CD4-positive, alpha-beta memory T cell (primary cell): ENCODE data around the gene SAMD1. TPM values are rescaled to one million over a fixed set of nuclear protein-coding genes. Genes with fewer than 3 reads are reported as not detected.
A peak's percentile ranks its signal among the peaks of the same experiment; 100 is the strongest.

Experiments used
- CTCF ChIA-PET: fragments of 350-600 bp; sonication (Branson Sonifier 250); formaldehyde crosslinking; loops from one replicate; lab custom pipeline; 2021; ENCODE audit warnings: inconsistent platforms; ENCODE audit not compliant: partially characterized antibody; lab: Charles Lee
- POLR2A ChIA-PET: fragments of 350-600 bp; sonication (Branson Sonifier 250); formaldehyde crosslinking; loops from one replicate; lab custom pipeline; 2021; ENCODE audit not compliant: partially characterized antibody; lab: Charles Lee
- DNase-seq, 5 donors: peaks; one replicate each; pipeline versions ENCODE4 v3.0.0 to v3.0.0-alpha.2; 2020 to 2022; ENCODE audit warnings: mixed read lengths in 1 of 5
- H3K27ac ChIP-seq: one replicate; pipeline ENCODE4 v1.7.0; 2013; ENCODE audit warnings: low read depth, low read length
- H3K27me3 ChIP-seq: 2 replicates; pipeline ENCODE4 v1.7.0; 2013; ENCODE audit warnings: mild to moderate bottlenecking, low read length, moderate library complexity; ENCODE audit not compliant: insufficient read depth
- H3K36me3 ChIP-seq: 2 replicates; pipeline ENCODE4 v1.7.0; 2013; ENCODE audit warnings: mild to moderate bottlenecking, low read length, moderate library complexity; ENCODE audit not compliant: insufficient read depth
- H3K4me1 ChIP-seq: 2 replicates; pipeline ENCODE4 v1.7.0; 2013; ENCODE audit warnings: mild to moderate bottlenecking, low read length, moderate library complexity; ENCODE audit not compliant: insufficient read depth
- H3K4me3 ChIP-seq, 2 donors: one replicate each; pipeline ENCODE4 v1.7.0; 2013; ENCODE audit warnings: low read length in 2 of 2, mild to moderate bottlenecking in 1 of 2
- H3K9me3 ChIP-seq, 2 donors: one replicate each; pipeline ENCODE4 v1.7.0; 2013; ENCODE audit warnings: low read length in 2 of 2, control low read depth in 1 of 2; ENCODE audit not compliant: control insufficient read depth in 1 of 2
- H3K27ac Mint-ChIP-seq, 7 donors: one replicate each; pipeline ENCODE4 v1.8.0; 2020 to 2021; ENCODE audit warnings: mixed read lengths in 7 of 7, mild to moderate bottlenecking in 6 of 7, inconsistent platforms in 3 of 7, moderate library complexity in 3 of 7
- H3K27me3 Mint-ChIP-seq, 2 donors: one replicate each; pipeline ENCODE4 v1.8.0; 2020 to 2021; ENCODE audit warnings: mixed read lengths in 2 of 2
- H3K36me3 Mint-ChIP-seq, 2 donors: one replicate each; pipeline ENCODE4 v1.8.0; 2020 to 2021; ENCODE audit warnings: mixed read lengths in 2 of 2, inconsistent platforms in 1 of 2, mild to moderate bottlenecking in 1 of 2
- H3K4me1 Mint-ChIP-seq, 4 donors: one replicate each; pipeline ENCODE4 v1.8.0; 2020 to 2021; ENCODE audit warnings: mixed read lengths in 4 of 4, mild to moderate bottlenecking in 1 of 4
- H3K4me3 Mint-ChIP-seq, 8 donors: one replicate each; pipeline ENCODE4 v1.8.0; 2020 to 2021; ENCODE audit warnings: mixed read lengths in 8 of 8, mild to moderate bottlenecking in 7 of 8, moderate library complexity in 6 of 8, inconsistent platforms in 3 of 8
- H3K9me3 Mint-ChIP-seq, 8 donors: one replicate each; pipeline ENCODE4 v1.8.0; 2020 to 2021; ENCODE audit warnings: mixed read lengths in 8 of 8, mild to moderate bottlenecking in 5 of 8, inconsistent platforms in 3 of 8, moderate library complexity in 1 of 8
- intact Hi-C: fragments of 100-400 bp; cut with micrococcal nuclease; formaldehyde crosslinking; loops from one replicate; pipeline ENCODE4 v1.15.1; 2023
- polyA plus RNA-seq, 2 donors: library from polyadenylated mRNA; unstranded; fragments of 300-500 nt; fragmentation: Illumina TruSeq; gene quantifications; one replicate each; pipeline ENCODE4 v1.2.3, GENCODE V29; 2021
- total RNA-seq, 2 experiments: library from RNA; stranded (reverse); gene quantifications; one replicate each; pipeline ENCODE4 v1.2.3, GENCODE V29; 2021

Gene SAMD1
- total and polyA plus RNA-seq, 4 experiments from 2014 or later = 0.16 to 43.3 (median 19.5) TPM

- ChIA-PET POLR2A (interaction anchor here (0.8 to 2.2 kb wide), 3 partner anchors 10 to 48 kb away, joined by 3 to 7 read pairs (median 3); partner anchors contain the start of gene ASF1B), CTCF (no interaction called here)
- Mint-ChIP-seq H3K9me3 (no peaks in the 10 kb centered on the region), H3K36me3 (peaks cover 11 to 29% of the 10 kb centered on the region in 2 donors), H3K27me3 (no peaks in the 10 kb centered on the region), H3K4me3 (no peak overlapping the region), H3K4me1 (no peaks in the 10 kb centered on the region), H3K27ac (peak overlapping the region in 1 of 7 donors; percentile 2)
- DNase-seq = no peak
- H3K36me3 ChIP-seq = peaks cover 34% of the 10 kb centered on the region
- no peak overlapping the region for H3K27ac ChIP-seq
- intact Hi-C loops = no loop called here
- H3K4me1 ChIP-seq = no peaks in the 10 kb centered on the region
- H3K9me3 ChIP-seq = no peaks in the 10 kb centered on the region
- no peaks in the 10 kb centered on the region for H3K27me3 ChIP-seq
- no peak overlapping the region for H3K4me3 ChIP-seq
These were observed 10.5 kb upstream of the SAMD1 start for GRCh38 chr19:14101003-14101545.

- no peaks in the 10 kb centered on the region for H3K27me3 ChIP-seq
- Mint-ChIP-seq H3K27me3 (no peaks in the 10 kb centered on the region), H3K4me1 (peaks cover 2 to 11% (median 4%) of the 10 kb centered on the region in 4 donors), H3K9me3 (peaks cover 0 to 13% (median 0%) of the 10 kb centered on the region in 8 donors), H3K27ac (no peak overlapping the region), H3K4me3 (no peak overlapping the region), H3K36me3 (peaks cover 11 to 26% of the 10 kb centered on the region in 2 donors)
- H3K27ac ChIP-seq = no peak overlapping the region
- H3K4me3 ChIP-seq = no peak overlapping the region
- intact Hi-C loops = no loop called here
- peaks cover 31% of the 10 kb centered on the region for H3K36me3 ChIP-seq
- ChIA-PET CTCF (interaction anchor here (2.0 kb wide), 1 partner anchor 16 kb away, joined by 6 read pairs; no protein-coding TSS in a partner anchor), POLR2A (no interaction called here)
- DNase-seq = no peak
- H3K4me1 ChIP-seq = no peaks in the 10 kb centered on the region
- peaks cover 0 to 5% of the 10 kb centered on the region in 2 donors for H3K9me3 ChIP-seq
These were observed 7.1 kb upstream of the SAMD1 start for GRCh38 chr19:14097532-14098151.

DNA sequence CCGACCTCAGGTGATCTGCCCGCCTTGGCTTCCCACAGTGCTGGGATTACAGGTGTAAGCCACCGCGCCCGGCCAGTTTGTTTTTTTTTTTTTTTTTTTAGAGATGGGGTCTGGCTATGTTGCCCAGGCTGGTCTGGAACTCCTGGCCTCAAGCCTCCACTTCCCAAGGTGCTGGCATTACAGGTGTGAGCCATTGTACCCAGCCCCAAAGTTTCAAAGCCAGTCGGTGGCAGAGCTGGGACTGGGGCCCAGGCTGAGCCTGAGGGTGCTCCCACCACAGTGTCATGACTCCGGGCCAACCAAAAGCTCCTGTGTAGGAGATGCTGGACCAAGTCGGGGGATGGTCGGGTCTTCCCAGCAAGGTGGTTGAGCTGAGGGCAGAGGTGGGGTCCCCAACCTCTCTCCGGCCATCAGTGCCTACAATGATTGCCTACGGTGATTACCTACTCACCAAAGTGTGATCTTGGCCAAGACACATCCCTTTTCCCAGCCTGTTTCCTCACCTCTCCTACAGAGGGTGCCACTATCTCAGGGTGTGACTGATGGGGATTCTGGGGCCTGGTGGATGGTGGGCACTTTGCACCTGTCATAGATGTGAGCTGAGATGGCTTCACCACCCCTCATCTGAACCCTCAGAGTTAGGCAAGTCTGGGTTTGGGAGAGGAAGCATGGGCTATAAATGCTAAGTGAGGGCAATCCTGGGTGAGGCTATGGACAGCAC is 5.9 kb upstream of the SAMD1 start:
- Mint-ChIP-seq H3K36me3 (peaks cover 11 to 31% of the 10 kb centered on the region in 2 donors), H3K4me1 (peaks cover 5 to 19% (median 11%) of the 10 kb centered on the region in 4 donors), H3K27ac (no peak overlapping the region), H3K4me3 (no peak overlapping the region), H3K27me3 (peaks cover 0 to under 1% of the 10 kb centered on the region in 2 donors), H3K9me3 (peaks cover 0 to 16% (median 0%) of the 10 kb centered on the region in 8 donors)
- Histone ChIP-seq H3K4me3 (no peak overlapping the region), H3K27ac (no peak overlapping the region), H3K4me1 (peaks cover 8% of the 10 kb centered on the region), H3K27me3 (no peaks in the 10 kb centered on the region), H3K9me3 (peaks cover 0 to 5% of the 10 kb centered on the region in 2 donors), H3K36me3 (peaks cover 24% of the 10 kb centered on the region)
- ChIA-PET CTCF (interaction anchor here (1.0 to 1.4 kb wide), 2 partner anchors 24 to 40 kb away, joined by 3 to 4 read pairs; partner anchors contain the start of genes ASF1B and MISP3), POLR2A (interaction anchor here (0.5 to 0.7 kb wide), 2 partner anchors 15 to 21 kb away, joined by 3 to 4 read pairs; no protein-coding TSS in a partner anchor)
- intact Hi-C loops = no loop called here
- no peak for DNase-seq

- peaks cover 8 to 27% of the 10 kb centered on the region in 2 donors for H3K36me3 Mint-ChIP-seq
These were observed 4.3 kb upstream of the SAMD1 start for GRCh38 chr19:14094854-14095253.

DNA sequence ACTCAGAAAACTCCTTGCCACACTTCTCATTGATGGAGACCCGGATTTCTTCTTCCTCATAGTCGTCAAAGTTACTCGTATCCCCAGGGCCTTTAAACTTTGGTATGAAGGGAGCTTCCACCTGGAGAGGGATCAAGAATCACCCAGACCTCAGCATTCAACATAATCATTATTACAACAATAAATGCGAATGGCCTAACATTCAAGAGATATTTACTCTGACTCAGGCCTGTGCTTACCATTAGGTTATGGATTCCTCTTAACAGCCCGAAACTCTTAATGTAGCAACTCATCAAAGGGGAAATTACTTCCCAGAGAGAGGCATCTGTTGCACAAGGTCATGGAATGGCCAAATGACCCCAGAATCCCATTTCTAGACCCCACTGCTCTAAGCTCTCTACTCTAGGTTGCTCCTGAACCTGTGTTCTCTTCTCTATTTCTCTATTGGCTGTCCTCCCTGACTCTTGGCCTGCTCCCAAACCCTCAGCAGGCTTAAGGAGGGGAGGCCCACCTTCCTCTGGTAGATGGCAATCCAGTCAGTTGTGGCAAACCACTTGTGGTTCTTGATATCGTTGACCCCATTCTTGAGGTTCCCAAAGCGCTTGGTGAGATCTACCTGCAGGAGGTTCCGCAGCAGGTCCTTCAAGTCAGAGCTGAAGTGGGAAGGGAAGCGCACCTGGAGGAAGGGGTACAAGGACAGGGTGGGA is 2.7 kb upstream of the SAMD1 start:
- H3K27ac Mint-ChIP-seq = peak overlapping the region in 6 of 7 donors; percentile 2 to 84 (median 68)
- H3K36me3 Mint-ChIP-seq = peaks cover 12 to 31% of the 10 kb centered on the region in 2 donors
- peaks cover 12% of the 10 kb centered on the region for H3K36me3 ChIP-seq
- peaks cover 0 to 5% of the 10 kb centered on the region in 2 donors for H3K9me3 ChIP-seq
- H3K27me3 ChIP-seq = no peaks in the 10 kb centered on the region
- H3K27ac ChIP-seq = no peak overlapping the region
- DNase-seq = no peak
- H3K4me3 ChIP-seq = no peak overlapping the region
- H3K27me3 Mint-ChIP-seq = peaks cover 0 to 2% of the 10 kb centered on the region in 2 donors
- intact Hi-C loops = loop anchor here (5.0 kb wide), 1 partner anchor 114 kb away; the partner anchor contains the start of gene ADGRL1
- peaks cover 14% of the 10 kb centered on the region for H3K4me1 ChIP-seq
- peaks cover 10 to 28% (median 19%) of the 10 kb centered on the region in 4 donors for H3K4me1 Mint-ChIP-seq
- H3K9me3 Mint-ChIP-seq = peaks cover 0 to 17% (median 0%) of the 10 kb centered on the region in 8 donors
- CTCF ChIA-PET = interaction anchor here (0.6 to 1.8 kb wide), 3 partner anchors 21 to 43 kb away, joined by 3 to 6 read pairs (median 4); partner anchors contain the start of gene ASF1B
- peak overlapping the region; percentile 34 to 81 (median 65) for H3K4me3 Mint-ChIP-seq
- POLR2A ChIA-PET = interaction anchor here (0.9 to 4.1 kb wide), 7 partner anchors 10 to 319 kb away, joined by 3 to 25 read pairs (median 4); partner anchors contain the start of genes ASF1B and PRKACA

More at GRCh38 chr19:14094854-14095253, 4.3 kb upstream of the SAMD1 start:
- peaks cover 12% of the 10 kb centered on the region for H3K36me3 ChIP-seq
- Mint-ChIP-seq H3K27me3 (peaks cover 0 to 2% of the 10 kb centered on the region in 2 donors), H3K4me1 (peaks cover 5 to 21% (median 12%) of the 10 kb centered on the region in 4 donors), H3K9me3 (peaks cover 0 to 17% (median 0%) of the 10 kb centered on the region in 8 donors), H3K4me3 (peak overlapping the region in 1 of 8 donors; percentile 57), H3K27ac (peak overlapping the region in 3 of 7 donors; percentile 51 to 84 (median 65))
- no peak overlapping the region for H3K4me3 ChIP-seq
- DNase-seq = no peak
- no peaks in the 10 kb centered on the region for H3K27me3 ChIP-seq
- CTCF ChIA-PET = interaction anchor here (1.7 kb wide), 1 partner anchor 21 kb away, joined by 5 read pairs; no protein-coding TSS in a partner anchor
- peaks cover 8% of the 10 kb centered on the region for H3K4me1 ChIP-seq
- intact Hi-C loops = loop anchor here (5.0 kb wide), 1 partner anchor 112 kb away; the partner anchor contains the start of gene ADGRL1
- no peak overlapping the region for H3K27ac ChIP-seq
- peaks cover 0 to 5% of the 10 kb centered on the region in 2 donors for H3K9me3 ChIP-seq
- POLR2A ChIA-PET = interaction anchor here (0.6 to 4.1 kb wide), 3 partner anchors 13 to 42 kb away, joined by 3 to 25 read pairs (median 4); partner anchors contain the start of gene ASF1B

DNA sequence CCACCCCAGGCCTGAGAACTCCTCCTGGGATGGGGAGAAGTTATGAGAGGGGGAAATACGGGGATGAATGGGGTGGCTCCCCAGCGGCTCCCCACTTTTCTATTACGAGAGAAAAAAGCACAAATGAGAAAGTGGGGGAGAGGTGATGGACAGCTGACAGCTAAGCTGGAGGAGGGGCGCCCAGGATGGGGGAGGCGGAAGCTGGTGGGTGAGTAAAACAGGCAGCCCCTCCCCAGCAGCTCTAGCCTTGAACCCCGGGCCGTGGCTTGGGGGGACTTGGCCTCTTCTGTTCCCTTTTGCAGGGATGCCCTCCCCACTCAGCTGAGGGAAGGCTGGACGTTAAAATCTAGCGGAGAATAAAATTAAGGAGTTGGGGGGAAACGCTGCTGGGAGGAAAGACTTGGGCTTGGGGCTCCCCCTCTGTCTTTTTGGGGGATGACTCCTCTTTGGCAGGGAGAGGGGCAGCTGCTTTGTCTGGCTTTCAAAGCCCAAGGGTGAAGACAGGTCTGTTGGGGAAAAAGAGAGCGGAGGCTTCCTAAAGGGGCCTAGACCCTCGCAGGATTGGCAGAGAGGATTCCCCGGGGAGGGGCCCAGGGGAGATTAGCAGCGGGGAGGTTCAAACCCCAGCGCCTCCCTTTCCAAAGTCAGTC is 1.4 kb upstream of the SAMD1 start:
- intact Hi-C loops = loop anchor here (1.0 to 5.0 kb wide), 5 partner anchors 19 to 212 kb away; partner anchors contain the start of genes ADGRL1, DCAF15 and MISP3
- Histone ChIP-seq H3K4me3 (peak overlapping the region; percentile 86 to 88), H3K27me3 (no peaks in the 10 kb centered on the region), H3K9me3 (peaks cover 0 to 5% of the 10 kb centered on the region in 2 donors), H3K27ac (peak overlapping the region; percentile 72), H3K4me1 (peaks cover 14% of the 10 kb centered on the region), H3K36me3 (peaks cover 6% of the 10 kb centered on the region)
- peaks cover 0 to 2% of the 10 kb centered on the region in 2 donors for H3K27me3 Mint-ChIP-seq
- ChIA-PET POLR2A (interaction anchor here (0.9 to 4.1 kb wide), 11 partner anchors 9 to 211 kb away, joined by 3 to 25 read pairs (median 3); partner anchors contain the start of genes ASF1B, IL27RA, PRKACA and RFX1), CTCF (interaction anchor here (1.5 kb wide), 2 partner anchors 10 to 18 kb away, joined by 4 to 5 read pairs; no protein-coding TSS in a partner anchor)
- H3K4me1 Mint-ChIP-seq = peaks cover 10 to 28% (median 21%) of the 10 kb centered on the region in 4 donors
- DNase-seq = no peak
- H3K36me3 Mint-ChIP-seq = peaks cover 7 to 24% of the 10 kb centered on the region in 2 donors
- H3K27ac Mint-ChIP-seq = peak overlapping the region; percentile 95 to 100 (median 99)
- peaks cover 0 to 17% (median 0%) of the 10 kb centered on the region in 8 donors for H3K9me3 Mint-ChIP-seq
- H3K4me3 Mint-ChIP-seq = peak overlapping the region; percentile 99 to 100 (median 100)
